Measurements from ENCODE around the gene SGSM1. TPM values are rescaled to one million over a fixed set of nuclear protein-coding genes. Genes with fewer than 3 reads are reported as not detected.

SGSM1 gene
- total RNA-seq, 4 donors from 2014 or later = 1.7 to 6.3 (median 3.7) TPM

DNA sequence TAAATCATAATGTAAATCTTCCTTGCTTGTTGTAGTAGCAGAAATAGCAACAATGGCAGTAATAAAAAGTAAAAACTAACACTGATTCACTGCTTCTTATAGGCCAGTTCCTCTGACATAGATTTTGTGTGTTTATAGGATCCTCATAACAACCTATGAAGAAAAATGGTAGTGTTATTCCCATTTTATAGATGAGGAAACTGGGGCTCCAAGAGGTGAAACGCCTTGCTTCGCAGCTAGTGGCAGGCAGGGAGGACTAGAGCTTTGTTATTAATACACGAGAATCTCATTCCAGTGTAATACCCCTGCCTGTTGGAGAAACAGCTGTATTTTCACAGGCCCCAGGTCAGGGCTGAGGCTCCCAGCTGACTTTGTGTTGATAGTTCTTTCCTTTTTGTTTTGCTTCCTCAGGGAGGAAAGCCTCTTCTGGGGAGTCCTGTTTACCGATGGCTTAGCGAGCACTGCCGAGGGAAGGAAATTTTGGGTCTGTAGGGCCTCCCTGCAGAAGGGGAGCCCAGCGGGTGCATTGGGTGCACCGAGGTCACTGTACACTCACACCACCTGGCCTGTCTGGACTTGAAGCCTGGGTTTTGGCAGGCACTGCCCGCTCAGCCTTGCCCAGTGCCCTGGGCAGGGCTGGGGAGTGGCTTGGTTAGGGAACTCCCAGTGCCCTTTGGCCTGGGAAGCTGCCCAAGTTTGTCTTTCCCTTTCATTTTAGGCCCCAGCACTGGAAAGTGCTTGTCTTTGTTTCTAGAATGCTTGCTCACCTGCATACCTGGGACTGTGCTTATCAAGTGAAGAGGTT is 160.0 kb downstream of the SGSM1 start:
- WGBS = 39% methylated on average over 9 of the region's 9 CpGs
- Histone ChIP-seq H3K36me3 (no peaks in the 10 kb centered on the region), H3K4me3 (no peak overlapping the region), H3K27me3 (no peaks in the 10 kb centered on the region), H3K27ac (peak overlapping the region; percentile 61), H3K4me1 (peaks cover 51% of the 10 kb centered on the region), H3K9me3 (no peaks in the 10 kb centered on the region)
- TF ChIP-seq, protein P1, sequence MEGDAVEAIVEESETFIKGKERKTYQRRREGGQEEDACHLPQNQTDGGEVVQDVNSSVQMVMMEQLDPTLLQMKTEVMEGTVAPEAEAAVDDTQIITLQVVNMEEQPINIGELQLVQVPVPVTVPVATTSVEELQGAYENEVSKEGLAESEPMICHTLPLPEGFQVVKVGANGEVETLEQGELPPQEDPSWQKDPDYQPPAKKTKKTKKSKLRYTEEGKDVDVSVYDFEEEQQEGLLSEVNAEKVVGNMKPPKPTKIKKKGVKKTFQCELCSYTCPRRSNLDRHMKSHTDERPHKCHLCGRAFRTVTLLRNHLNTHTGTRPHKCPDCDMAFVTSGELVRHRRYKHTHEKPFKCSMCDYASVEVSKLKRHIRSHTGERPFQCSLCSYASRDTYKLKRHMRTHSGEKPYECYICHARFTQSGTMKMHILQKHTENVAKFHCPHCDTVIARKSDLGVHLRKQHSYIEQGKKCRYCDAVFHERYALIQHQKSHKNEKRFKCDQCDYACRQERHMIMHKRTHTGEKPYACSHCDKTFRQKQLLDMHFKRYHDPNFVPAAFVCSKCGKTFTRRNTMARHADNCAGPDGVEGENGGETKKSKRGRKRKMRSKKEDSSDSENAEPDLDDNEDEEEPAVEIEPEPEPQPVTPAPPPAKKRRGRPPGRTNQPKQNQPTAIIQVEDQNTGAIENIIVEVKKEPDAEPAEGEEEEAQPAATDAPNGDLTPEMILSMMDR (IDR thresholded peaks at IDR 0.05) = no peak
- TF ChIP-seq EP300 (IDR thresholded peaks at IDR 0.05) (no peak), POLR2A (IDR thresholded peaks at IDR 0.05) (no peak), POLR2AphosphoS5 (IDR thresholded peaks at IDR 0.05) (no peak)
- DNase-seq (ENCODE audit: low spot score in 2 of 2) = no peak

DNA sequence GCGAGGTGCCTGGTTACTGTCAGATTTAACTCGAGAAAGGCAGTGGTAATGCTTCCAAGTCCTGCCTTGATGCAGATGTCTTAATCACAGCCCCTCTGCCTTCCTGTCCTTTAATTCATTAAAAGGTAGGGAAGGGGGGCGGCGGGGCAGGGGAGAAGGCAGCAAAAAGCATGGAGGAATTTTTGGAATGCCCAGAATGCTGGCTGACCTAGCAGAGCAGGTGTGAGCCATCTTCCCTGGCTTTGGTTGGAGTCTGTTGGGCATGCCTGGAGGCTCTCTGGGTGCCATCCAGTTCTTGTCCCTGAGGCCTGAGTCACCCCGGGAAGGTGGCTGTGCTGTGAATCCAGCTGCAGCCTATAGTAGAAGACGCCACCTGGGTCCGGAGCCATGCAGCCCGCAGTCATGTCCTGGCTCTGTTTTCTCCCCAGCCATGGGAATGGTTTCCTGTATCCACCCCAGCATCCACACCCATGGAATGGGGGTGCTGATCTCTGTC is 162.1 kb downstream of the SGSM1 start:
- no peaks in the 10 kb centered on the region for H3K27me3 ChIP-seq
- no peaks in the 10 kb centered on the region for H3K36me3 ChIP-seq
- no peak overlapping the region for H3K4me3 ChIP-seq
- H3K4me1 ChIP-seq = peaks cover 53% of the 10 kb centered on the region
- no peaks in the 10 kb centered on the region for H3K9me3 ChIP-seq
- no peak overlapping the region for H3K27ac ChIP-seq
- TF ChIP-seq, protein P1 (IDR thresholded peaks at IDR 0.05) = no peak
- no peak for TF ChIP-seq POLR2A (IDR thresholded peaks at IDR 0.05)
- no peak for TF ChIP-seq EP300 (IDR thresholded peaks at IDR 0.05)
- TF ChIP-seq POLR2AphosphoS5 (IDR thresholded peaks at IDR 0.05) = no peak
- 38% methylated on average over 8 of the region's 8 CpGs for WGBS
- DNase-seq (ENCODE audit: low spot score in 2 of 2) = no peak

DNA sequence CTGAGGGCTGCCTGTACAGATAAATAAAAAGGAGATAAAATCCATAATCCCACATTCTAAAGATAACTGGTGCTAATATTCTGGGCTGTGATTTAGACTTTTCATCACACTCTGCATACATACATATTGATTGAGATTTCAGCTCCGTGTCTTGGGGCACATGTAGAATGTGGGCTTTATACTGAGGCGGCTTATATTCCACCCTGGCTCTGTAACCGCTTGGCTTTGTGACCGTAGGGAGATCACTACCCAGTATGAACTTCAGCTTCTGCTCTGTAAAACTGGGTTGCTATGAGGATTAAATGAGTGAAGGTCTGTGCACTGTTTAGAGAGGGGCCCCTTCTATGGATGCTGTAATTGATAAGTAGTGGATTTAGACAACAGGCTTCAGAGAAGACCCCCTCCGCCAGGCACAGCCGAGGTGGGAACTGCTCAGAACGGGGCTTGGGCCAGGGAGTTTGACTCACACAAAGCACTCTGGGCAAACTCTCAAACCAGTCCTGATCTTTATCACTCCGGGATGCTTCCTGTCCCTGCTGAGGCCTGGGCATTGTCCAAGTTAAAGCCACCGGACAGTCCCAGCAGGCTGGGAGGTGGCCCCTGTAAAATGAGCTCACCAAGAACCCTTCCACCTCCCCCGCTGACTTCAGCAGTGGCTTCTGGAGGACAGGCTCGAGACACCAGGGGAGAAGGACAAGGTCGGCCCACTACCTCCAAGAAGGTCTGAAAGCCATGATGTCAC is 163.7 kb downstream of the SGSM1 start:
- peaks cover 59% of the 10 kb centered on the region for H3K4me1 ChIP-seq
- no peaks in the 10 kb centered on the region for H3K27me3 ChIP-seq
- TF ChIP-seq POLR2A (IDR thresholded peaks at IDR 0.05) (no peak), EP300 (IDR thresholded peaks at IDR 0.05) (no peak), POLR2AphosphoS5 (IDR thresholded peaks at IDR 0.05) (no peak)
- TF ChIP-seq, protein P1 (IDR thresholded peaks at IDR 0.05) = no peak
- no peaks in the 10 kb centered on the region for H3K36me3 ChIP-seq
- H3K4me3 ChIP-seq = no peak overlapping the region
- H3K9me3 ChIP-seq = no peaks in the 10 kb centered on the region
- 40% methylated on average over 11 of the region's 12 CpGs for WGBS
- no peak for DNase-seq (ENCODE audit: low spot score in 2 of 2)
- H3K27ac ChIP-seq = peak overlapping the region; percentile 79

DNA sequence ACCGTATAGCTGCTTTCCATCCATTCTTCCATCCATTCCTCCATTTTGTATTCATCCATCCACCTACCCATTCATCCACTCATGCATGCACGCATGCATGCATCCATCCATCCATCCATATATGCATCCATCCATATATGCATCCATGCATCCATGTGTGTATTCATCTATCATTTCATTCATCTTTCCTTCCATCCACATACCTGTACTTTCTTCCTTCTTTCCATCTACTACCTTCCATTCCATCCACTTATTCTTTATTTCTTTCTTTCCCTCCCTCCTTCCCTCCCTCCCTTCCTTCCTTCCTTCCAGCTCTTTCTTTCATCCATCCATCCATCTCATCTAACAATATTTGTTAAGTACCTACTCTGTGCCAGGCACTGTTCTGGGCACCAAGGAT is 166.4 kb downstream of the SGSM1 start:
- no peak for DNase-seq (ENCODE audit: low spot score in 2 of 2)
- H3K27ac ChIP-seq = no peak overlapping the region
- H3K4me1 ChIP-seq = peaks cover 67% of the 10 kb centered on the region
- no peak overlapping the region for H3K4me3 ChIP-seq
- no peaks in the 10 kb centered on the region for H3K36me3 ChIP-seq
- TF ChIP-seq POLR2AphosphoS5 (IDR thresholded peaks at IDR 0.05) (no peak), EP300 (IDR thresholded peaks at IDR 0.05) (no peak), POLR2A (IDR thresholded peaks at IDR 0.05) (no peak)
- TF ChIP-seq, protein P1 (IDR thresholded peaks at IDR 0.05) = no peak
- WGBS = 95% methylated on average over 2 of the region's 2 CpGs
- H3K27me3 ChIP-seq = no peaks in the 10 kb centered on the region
- H3K9me3 ChIP-seq = no peaks in the 10 kb centered on the region

DNA sequence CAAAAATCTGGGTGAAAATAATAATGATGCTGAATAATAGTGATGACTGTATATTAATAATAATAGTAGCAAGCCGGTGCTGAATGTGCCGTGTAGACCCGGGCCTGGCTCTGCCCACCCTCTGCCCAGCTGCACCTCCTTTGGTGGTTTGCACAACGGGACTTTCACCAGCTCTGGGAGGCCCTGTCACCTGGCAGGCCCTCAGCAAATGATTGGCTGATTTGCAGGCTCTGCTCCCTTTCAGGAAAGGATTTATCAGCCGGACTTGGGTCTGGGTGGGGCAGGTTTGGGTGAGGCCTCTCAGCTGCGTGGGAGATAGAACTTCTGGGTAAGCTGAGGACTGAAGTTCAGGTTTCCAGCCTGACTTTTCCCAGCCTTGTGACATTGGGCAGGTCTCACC is 167.9 kb downstream of the SGSM1 start:
- H3K4me3 ChIP-seq = no peak overlapping the region
- no peak overlapping the region for H3K27ac ChIP-seq
- no peaks in the 10 kb centered on the region for H3K27me3 ChIP-seq
- peaks cover 69% of the 10 kb centered on the region for H3K4me1 ChIP-seq
- 56% methylated on average over 6 of the region's 6 CpGs for WGBS
- DNase-seq (ENCODE audit: low spot score in 2 of 2) = no peak
- no peak for TF ChIP-seq EP300 (IDR thresholded peaks at IDR 0.05)
- no peak for TF ChIP-seq POLR2AphosphoS5 (IDR thresholded peaks at IDR 0.05)
- no peak for TF ChIP-seq POLR2A (IDR thresholded peaks at IDR 0.05)
- TF ChIP-seq, protein P1 (IDR thresholded peaks at IDR 0.05) = no peak
- no peaks in the 10 kb centered on the region for H3K36me3 ChIP-seq
- H3K9me3 ChIP-seq = no peaks in the 10 kb centered on the region

All from suprapubic skin (tissue), 4 donors.